Spleen (tissue), 7 donors: ENCODE measurements around the gene C1QTNF2.

Source experiments
- POLR2A ChIP-seq, 3 donors: fragments of 450-650 bp; IDR thresholded peaks; one replicate each; pipeline ENCODE4 v1.5.1; 2017; ENCODE audit warnings: antibody characterized with exemption in 3 of 3, mild to moderate bottlenecking in 1 of 3
- POLR2AphosphoS5 ChIP-seq, 3 donors: sonication (generic); formaldehyde crosslinking; IDR thresholded peaks; one replicate each; pipeline ENCODE4 v1.5.1; 2017; ENCODE audit warnings: antibody characterized with exemption in 3 of 3
- TF ChIP-seq, protein P1 (sequence below), 11 experiments: fragments of 200-600 bp in 7 of 11; fragments of 450-650 bp in 4 of 11; sonication (generic) in 4 of 11; IDR thresholded peaks in 8 of 11; conservative IDR thresholded peaks in 3 of 11; 1 replicate in 7 of 11; 2 replicates in 4 of 11; pipeline versions ENCODE4 v1.4.0 to v1.8.0; 2016 to 2021; ENCODE audit warnings: antibody characterized with exemption in 11 of 11, inconsistent platforms in 4 of 11, mild to moderate bottlenecking in 1 of 11
- donor health status: DM: no; HTN: no; CAD: no; lungs with moderate emphysema.
- donor health status: DM: no; HTN: no; CAD: no.
- donor health status: DM: no; HTN: no; CAD: no.

DNA sequence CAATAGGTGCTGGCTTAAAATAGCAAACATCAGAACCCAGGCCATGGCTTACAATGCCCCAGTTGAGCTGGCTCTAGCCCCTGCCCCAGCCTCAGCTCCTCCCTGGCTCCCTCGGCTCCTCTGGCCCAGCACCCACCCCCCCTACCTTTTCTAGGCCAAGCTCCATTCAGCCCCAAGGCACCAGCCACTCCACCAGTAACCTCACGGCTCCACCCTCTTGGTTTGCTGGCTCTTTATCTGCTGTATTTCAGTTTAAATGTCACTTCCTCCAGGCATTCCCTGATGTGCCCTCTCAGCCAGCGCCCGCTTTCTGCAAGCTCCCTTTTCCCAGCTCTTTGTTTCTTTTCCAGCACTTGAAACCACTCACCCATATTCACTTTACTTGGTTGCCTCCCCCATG is 10.6 kb downstream of the C1QTNF2 start:
- no peak for TF ChIP-seq POLR2A (IDR thresholded peaks at IDR 0.05)
- TF ChIP-seq, protein P1, sequence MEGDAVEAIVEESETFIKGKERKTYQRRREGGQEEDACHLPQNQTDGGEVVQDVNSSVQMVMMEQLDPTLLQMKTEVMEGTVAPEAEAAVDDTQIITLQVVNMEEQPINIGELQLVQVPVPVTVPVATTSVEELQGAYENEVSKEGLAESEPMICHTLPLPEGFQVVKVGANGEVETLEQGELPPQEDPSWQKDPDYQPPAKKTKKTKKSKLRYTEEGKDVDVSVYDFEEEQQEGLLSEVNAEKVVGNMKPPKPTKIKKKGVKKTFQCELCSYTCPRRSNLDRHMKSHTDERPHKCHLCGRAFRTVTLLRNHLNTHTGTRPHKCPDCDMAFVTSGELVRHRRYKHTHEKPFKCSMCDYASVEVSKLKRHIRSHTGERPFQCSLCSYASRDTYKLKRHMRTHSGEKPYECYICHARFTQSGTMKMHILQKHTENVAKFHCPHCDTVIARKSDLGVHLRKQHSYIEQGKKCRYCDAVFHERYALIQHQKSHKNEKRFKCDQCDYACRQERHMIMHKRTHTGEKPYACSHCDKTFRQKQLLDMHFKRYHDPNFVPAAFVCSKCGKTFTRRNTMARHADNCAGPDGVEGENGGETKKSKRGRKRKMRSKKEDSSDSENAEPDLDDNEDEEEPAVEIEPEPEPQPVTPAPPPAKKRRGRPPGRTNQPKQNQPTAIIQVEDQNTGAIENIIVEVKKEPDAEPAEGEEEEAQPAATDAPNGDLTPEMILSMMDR (IDR thresholded peaks at IDR 0.05 in 8 of 11, conservative IDR thresholded peaks at IDR 0.05 in 3 of 11) = no peak
- TF ChIP-seq POLR2AphosphoS5 (IDR thresholded peaks at IDR 0.05) = no peak
